Measurements from ENCODE around the gene OSBPL8. TPM values are rescaled to one million over a fixed set of nuclear protein-coding genes. Genes with fewer than 3 reads are reported as not detected.

OSBPL8 gene
- total RNA-seq, 4 donors from 2014 or later = 50.0 to 55.0 (median 54.7) TPM

DNA sequence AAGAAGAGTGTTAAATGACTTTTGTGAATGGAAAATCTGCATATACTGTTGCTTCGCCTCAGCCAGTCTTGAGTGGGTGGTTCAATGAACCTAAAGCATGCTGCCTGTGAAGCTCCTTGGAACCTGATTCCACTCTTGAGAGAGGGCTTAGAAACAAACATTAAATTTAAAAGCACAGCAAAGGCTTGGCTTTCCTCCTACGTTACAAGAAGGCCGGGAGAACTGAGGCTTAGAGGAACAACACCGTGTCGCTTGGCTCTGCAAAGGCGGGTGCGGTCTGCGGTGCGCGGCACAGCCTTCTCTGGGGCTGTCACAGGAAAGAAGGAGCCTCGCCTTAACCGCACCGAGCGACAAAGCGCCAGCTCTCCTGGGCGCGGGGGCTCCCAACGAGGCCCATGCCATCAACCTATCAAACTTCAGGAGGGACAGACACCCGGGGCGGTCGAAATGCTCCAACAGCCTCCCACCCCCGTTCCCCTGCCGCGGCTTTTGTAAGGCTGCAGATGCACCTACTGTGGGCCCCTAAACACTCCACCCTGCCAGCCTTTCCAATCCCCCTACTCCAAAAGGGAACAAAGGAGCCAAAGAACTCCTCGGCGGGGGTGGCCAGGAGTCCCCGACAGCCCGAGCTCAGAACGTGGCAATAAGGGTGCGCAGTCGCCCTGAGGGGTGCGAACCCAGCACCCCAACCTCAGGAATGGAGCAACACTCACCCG is 729 bp downstream of the OSBPL8 start:
- peak overlapping the region; percentile 87 to 95 (median 90) for H3K27ac ChIP-seq (replicated peaks in 1 of 4)
- intact Hi-C loops (cut with DNase I) = no loop called here
- WGBS = 0% methylated on average over 14 of the region's 33 CpGs
- H3K4me1 ChIP-seq = peaks cover 11 to 48% (median 33%) of the 10 kb centered on the region in 4 donors
- no peaks in the 10 kb centered on the region for H3K9me3 ChIP-seq
- TF ChIP-seq POLR2AphosphoS5 (IDR thresholded peaks at IDR 0.05) = no peak
- TF ChIP-seq EP300 (IDR thresholded peaks at IDR 0.05) = no peak
- TF ChIP-seq POLR2A (IDR thresholded peaks at IDR 0.05; ENCODE audit: low read depth) = no peak
- TF ChIP-seq, protein P1, sequence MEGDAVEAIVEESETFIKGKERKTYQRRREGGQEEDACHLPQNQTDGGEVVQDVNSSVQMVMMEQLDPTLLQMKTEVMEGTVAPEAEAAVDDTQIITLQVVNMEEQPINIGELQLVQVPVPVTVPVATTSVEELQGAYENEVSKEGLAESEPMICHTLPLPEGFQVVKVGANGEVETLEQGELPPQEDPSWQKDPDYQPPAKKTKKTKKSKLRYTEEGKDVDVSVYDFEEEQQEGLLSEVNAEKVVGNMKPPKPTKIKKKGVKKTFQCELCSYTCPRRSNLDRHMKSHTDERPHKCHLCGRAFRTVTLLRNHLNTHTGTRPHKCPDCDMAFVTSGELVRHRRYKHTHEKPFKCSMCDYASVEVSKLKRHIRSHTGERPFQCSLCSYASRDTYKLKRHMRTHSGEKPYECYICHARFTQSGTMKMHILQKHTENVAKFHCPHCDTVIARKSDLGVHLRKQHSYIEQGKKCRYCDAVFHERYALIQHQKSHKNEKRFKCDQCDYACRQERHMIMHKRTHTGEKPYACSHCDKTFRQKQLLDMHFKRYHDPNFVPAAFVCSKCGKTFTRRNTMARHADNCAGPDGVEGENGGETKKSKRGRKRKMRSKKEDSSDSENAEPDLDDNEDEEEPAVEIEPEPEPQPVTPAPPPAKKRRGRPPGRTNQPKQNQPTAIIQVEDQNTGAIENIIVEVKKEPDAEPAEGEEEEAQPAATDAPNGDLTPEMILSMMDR (IDR thresholded peaks at IDR 0.05) = no peak
- peak overlapping the region; percentile 79 to 94 (median 92) for H3K4me3 ChIP-seq
- no peaks in the 10 kb centered on the region for H3K36me3 ChIP-seq
- peak; percentile 92 for DNase-seq (ENCODE audit: extremely low spot score)
- H3K27me3 ChIP-seq = no peaks in the 10 kb centered on the region

DNA sequence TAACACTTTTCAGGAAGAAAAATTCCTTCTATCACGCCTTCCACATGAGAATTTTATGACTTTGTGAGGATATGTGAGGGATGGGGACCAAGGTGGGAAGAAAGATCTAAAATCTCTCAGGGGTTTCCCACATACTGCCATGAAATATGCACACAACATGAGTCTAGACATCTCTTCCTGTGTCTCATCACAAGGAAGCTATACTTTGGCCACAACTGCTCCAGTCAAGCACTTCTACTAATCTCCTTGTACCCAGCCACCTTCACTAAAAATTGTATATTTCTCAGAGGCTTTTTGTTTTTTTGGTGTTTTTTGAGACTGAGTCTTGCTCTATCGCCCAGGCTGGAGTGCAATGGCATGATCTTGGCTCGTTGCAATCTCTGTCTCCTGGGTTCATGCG is 3.2 kb downstream of the OSBPL8 start:
- WGBS = 94% methylated on average over 4 of the region's 4 CpGs
- no peak overlapping the region for H3K4me3 ChIP-seq
- no peak for DNase-seq (ENCODE audit: extremely low spot score)
- peaks cover 17 to 48% (median 41%) of the 10 kb centered on the region in 4 donors for H3K4me1 ChIP-seq
- H3K27me3 ChIP-seq = no peaks in the 10 kb centered on the region
- no peaks in the 10 kb centered on the region for H3K9me3 ChIP-seq
- H3K36me3 ChIP-seq = no peaks in the 10 kb centered on the region
- H3K27ac ChIP-seq (replicated peaks in 1 of 4) = no peak overlapping the region
- intact Hi-C loops (cut with DNase I) = no loop called here
- TF ChIP-seq, protein P1 (IDR thresholded peaks at IDR 0.05) = no peak
- TF ChIP-seq POLR2AphosphoS5 (IDR thresholded peaks at IDR 0.05) (no peak), POLR2A (IDR thresholded peaks at IDR 0.05; ENCODE audit: low read depth) (no peak), EP300 (IDR thresholded peaks at IDR 0.05) (no peak)

DNA sequence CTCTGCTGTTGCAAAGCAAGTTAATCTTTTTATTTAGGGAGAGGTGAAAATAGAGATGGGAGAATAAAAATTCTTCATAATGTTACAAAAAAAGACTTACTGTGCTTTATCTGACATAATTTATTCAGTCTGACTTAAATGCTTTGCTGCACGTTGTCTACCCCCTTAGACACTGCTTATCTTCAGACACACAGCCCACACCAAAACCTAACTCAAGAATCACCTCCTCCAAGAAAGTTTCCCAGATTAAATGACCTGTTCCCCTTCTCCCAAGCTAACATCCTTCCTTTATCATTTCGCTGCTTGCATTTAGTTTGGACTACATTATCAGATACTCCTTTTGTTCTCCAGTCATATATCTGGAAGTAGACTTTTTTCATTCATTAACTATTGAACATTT is 3.8 kb downstream of the OSBPL8 start:
- Histone ChIP-seq H3K27ac (replicated peaks in 1 of 4) (no peak overlapping the region), H3K4me3 (no peak overlapping the region), H3K36me3 (no peaks in the 10 kb centered on the region), H3K4me1 (peaks cover 17 to 51% (median 42%) of the 10 kb centered on the region in 4 donors), H3K27me3 (no peaks in the 10 kb centered on the region), H3K9me3 (no peaks in the 10 kb centered on the region)
- WGBS = 94% methylated on average over 2 of the region's 2 CpGs
- TF ChIP-seq POLR2AphosphoS5 (IDR thresholded peaks at IDR 0.05) (no peak), EP300 (IDR thresholded peaks at IDR 0.05) (no peak), POLR2A (IDR thresholded peaks at IDR 0.05; ENCODE audit: low read depth) (no peak)
- TF ChIP-seq, protein P1 (IDR thresholded peaks at IDR 0.05) = no peak
- no peak for DNase-seq (ENCODE audit: extremely low spot score)
- intact Hi-C loops (cut with DNase I) = no loop called here

DNA sequence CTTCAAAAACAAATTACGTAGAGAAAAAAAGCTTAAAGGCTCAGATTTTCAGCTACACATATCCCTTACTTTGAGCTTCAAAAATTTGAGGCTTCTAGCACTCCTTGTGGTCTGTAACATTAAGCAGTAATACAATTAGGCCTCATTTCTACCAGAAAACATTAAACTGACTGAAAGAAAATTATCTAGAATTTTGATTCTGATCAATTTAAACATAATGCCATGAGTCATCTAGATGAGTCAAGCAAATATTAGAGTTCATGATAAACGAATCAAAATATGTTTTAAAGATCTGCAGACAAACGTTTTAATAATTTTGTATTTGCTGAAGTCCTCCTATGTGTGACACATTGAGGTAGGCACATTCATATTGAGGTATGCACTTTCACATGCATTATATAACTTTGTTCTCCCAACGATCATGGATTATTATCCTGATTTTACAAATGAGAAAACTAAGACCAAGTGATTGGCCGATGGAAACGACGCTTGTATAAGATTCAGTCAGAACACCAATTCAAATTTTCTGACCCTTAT is 4.3 kb downstream of the OSBPL8 start:
- WGBS = 74% methylated on average over 7 of the region's 7 CpGs
- intact Hi-C loops (cut with DNase I) = no loop called here
- H3K9me3 ChIP-seq = no peaks in the 10 kb centered on the region
- H3K36me3 ChIP-seq = no peaks in the 10 kb centered on the region
- no peak overlapping the region for H3K4me3 ChIP-seq
- peaks cover 17 to 50% (median 40%) of the 10 kb centered on the region in 4 donors for H3K4me1 ChIP-seq
- H3K27ac ChIP-seq (replicated peaks in 1 of 4) = no peak overlapping the region
- no peak for DNase-seq (ENCODE audit: extremely low spot score)
- TF ChIP-seq, protein P1 (IDR thresholded peaks at IDR 0.05) = no peak
- no peak for TF ChIP-seq POLR2A (IDR thresholded peaks at IDR 0.05; ENCODE audit: low read depth)
- TF ChIP-seq POLR2AphosphoS5 (IDR thresholded peaks at IDR 0.05) = no peak
- no peak for TF ChIP-seq EP300 (IDR thresholded peaks at IDR 0.05)
- no peaks in the 10 kb centered on the region for H3K27me3 ChIP-seq

Data from esophagus muscularis mucosa (tissue), 4 donors.